A549 (cell line): ENCODE measurements around the gene ARL13B. TPM values are rescaled to one million over a fixed set of nuclear protein-coding genes. Genes with fewer than 3 reads are reported as not detected.

Source experiments
- ATAC-seq, 2 experiments: fragments of 200-7000 bp in 1 of 2; fragments of >200 bp in 1 of 2; cut with Nextera tagmentation in 1 of 2; cut with Tn5 transposase in 1 of 2; 3 replicates each; pipeline versions ENCODE4 v1.8.0 to v1.9.1; 2018 to 2020; ENCODE audit warnings: mild to moderate bottlenecking in 1 of 2, moderate library complexity in 1 of 2
- CTCF ChIA-PET: fragments of 300-600 bp; sonication (Branson Sonifier 250); formaldehyde crosslinking; extraction: SDS; loops from one replicate; lab custom pipeline; 2021; ENCODE audit warnings: antibody characterized with exemption, inconsistent platforms; lab: Yijun Ruan, JAX
- POLR2A ChIA-PET: fragments of 350-600 bp; formaldehyde crosslinking; extraction: SDS; loops from one replicate; lab custom pipeline; 2021; ENCODE audit warnings: antibody characterized with exemption, inconsistent platforms; lab: Yijun Ruan, JAX
- DNase-seq, 2 experiments: peaks; one replicate each; pipeline versions ENCODE4 v3.0.0 to v3.0.0-alpha.2; 2011 to 2016; ENCODE audit warnings: low read depth in 1 of 2, low spot score in 1 of 2
- FAIRE-seq: peaks from 2 replicates; lab custom pipeline; 2011; peaks lifted over from hg19 to GRCh38; lab: Jason Lieb, UNC
- H3K27ac ChIP-seq, 2 experiments: fragments of >200 bp; sonication (Bioruptor Twin); formaldehyde crosslinking; 3 replicates each; pipeline ENCODE4 v1.5.1; 2016 to 2017
- H3K4me1 ChIP-seq: fragments of >200 bp; sonication (Bioruptor Twin); formaldehyde crosslinking; 3 replicates; pipeline ENCODE4 v1.6.1; 2016
- H3K4me2 ChIP-seq: fragments of >200 bp; sonication (Bioruptor Twin); formaldehyde crosslinking; 3 replicates; pipeline ENCODE4 v1.6.1; 2016
- H3K4me3 ChIP-seq: fragments of >200 bp; sonication (Bioruptor Twin); formaldehyde crosslinking; 3 replicates; pipeline ENCODE4 v1.5.1; 2016
- H3K9me3 ChIP-seq: fragments of >200 bp; sonication (Bioruptor Twin); formaldehyde crosslinking; 3 replicates; pipeline ENCODE4 v1.6.1; 2016
- HOXA7 ChIP-seq: fragments of 250-450 bp; sonication (Bioruptor Pico); IDR thresholded peaks from 2 replicates; pipeline ENCODE4 v1.5.0; 2020; ENCODE audit warnings: mild to moderate bottlenecking, moderate library complexity
- HOXB13 ChIP-seq: fragments of 250-450 bp; sonication (Bioruptor Pico); IDR thresholded peaks from 2 replicates; pipeline ENCODE4 v1.5.0; 2020; ENCODE audit warnings: low read depth, mild to moderate bottlenecking, moderate library complexity
- MAFK ChIP-seq: fragments of 450-650 bp; IDR thresholded peaks from 2 replicates; pipeline ENCODE4 v1.6.1; 2014; ENCODE audit not compliant: partially characterized antibody
- NR3C1 ChIP-seq: fragments of >200 bp; sonication (Bioruptor Twin); formaldehyde crosslinking; IDR thresholded peaks from 3 replicates; pipeline ENCODE4 v1.6.1; 2017
- POLR2AphosphoS2 ChIP-seq: conservative IDR thresholded peaks from 2 replicates; pipeline ENCODE4 v1.6.1; 2012; ENCODE audit warnings: low read length, improper control_type of control experiment, inconsistent platforms
- RAD21 ChIP-seq, 2 experiments: fragments of >200 bp in 1 of 2; sonication (Bioruptor Twin) in 1 of 2; formaldehyde crosslinking in 1 of 2; IDR thresholded peaks in 1 of 2; conservative IDR thresholded peaks in 1 of 2; 2 replicates in 1 of 2; 3 replicates in 1 of 2; pipeline ENCODE4 v1.6.1; 2012 to 2018; ENCODE audit warnings: inconsistent platforms in 1 of 2
- RARB ChIP-seq: fragments of 250-450 bp; sonication (Bioruptor Pico); IDR thresholded peaks from 2 replicates; pipeline ENCODE4 v1.8.0; 2021; ENCODE audit warnings: mild to moderate bottlenecking, moderate library complexity
- RCOR1 ChIP-seq: fragments of 150-350 bp; IDR thresholded peaks from 2 replicates; pipeline ENCODE4 v1.6.1; 2014; ENCODE audit warnings: antibody characterized with exemption, low read length, low read depth
- SMC3 ChIP-seq: fragments of >200 bp; sonication (Bioruptor Twin); formaldehyde crosslinking; IDR thresholded peaks from 3 replicates; pipeline ENCODE4 v1.6.1; 2018; ENCODE audit warnings: inconsistent platforms
- ZNF302 ChIP-seq: fragments of 250-450 bp; sonication (Bioruptor Pico); IDR thresholded peaks from 2 replicates; pipeline ENCODE4 v1.9.0; 2021; ENCODE audit warnings: inconsistent platforms, mild to moderate bottlenecking, moderate library complexity
- ZSCAN20 ChIP-seq: fragments of 250-450 bp; sonication (Bioruptor Pico); IDR thresholded peaks from 2 replicates; pipeline ENCODE4 v1.8.0; 2022; ENCODE audit warnings: mild to moderate bottlenecking, moderate library complexity
- WGBS: methylation state at CpG from one replicate; pipeline ENCODE4 v1.1.6; 2017; ENCODE audit errors: missing lambda C conversion rate; 5-methylcytosine and 5-hydroxymethylcytosine counted together
- polyA plus RNA-seq, 4 experiments: library from polyadenylated mRNA; depleted of rRNA in 3 of 4; stranded (reverse); fragments of >200 nt; fragmentation: RNase III in 1 of 4; extraction: RNeasy Plus Mini Kit Qiagen cat#74134 plus additional on column Dnase treatment in 1 of 4; gene quantifications; 2 replicates in 3 of 4; 3 replicates in 1 of 4; pipeline ENCODE4 v1.2.3, GENCODE V29; 2011 to 2017
- TF ChIP-seq, protein P1 (sequence below): fragments of >200 bp; sonication (Bioruptor Twin); formaldehyde crosslinking; IDR thresholded peaks from 3 replicates; pipeline ENCODE4 v1.5.1; 2016
- TF ChIP-seq, protein P2 (sequence below): fragments of 250-450 bp; sonication (Bioruptor Pico); IDR thresholded peaks from 2 replicates; pipeline ENCODE4 v1.5.0; 2021; ENCODE audit warnings: mild to moderate bottlenecking, moderate library complexity, borderline replicate concordance
- TF ChIP-seq, protein P3 (sequence below): fragments of >200 bp; sonication (Bioruptor Twin); formaldehyde crosslinking; IDR thresholded peaks from 2 replicates; pipeline ENCODE4 v1.6.1; 2016
- TF ChIP-seq, protein P4 (sequence below): fragments of >200 bp; sonication (Bioruptor Twin); formaldehyde crosslinking; IDR thresholded peaks from 3 replicates; pipeline ENCODE4 v1.6.1; 2016
- TF ChIP-seq, protein P5 (sequence below): IDR thresholded peaks from 2 replicates; pipeline ENCODE4 v1.6.1; 2012; ENCODE audit warnings: low read depth, borderline replicate concordance
- TF ChIP-seq, protein P6 (sequence below): fragments of 450-650 bp; IDR thresholded peaks from 2 replicates; pipeline ENCODE4 v1.6.1; 2014; ENCODE audit warnings: antibody characterized with exemption

ARL13B gene
- polyA plus RNA-seq, 2 of the 4 experiments (the other 2 are of a cell fraction) = 13.3 to 28.6 TPM

DNA sequence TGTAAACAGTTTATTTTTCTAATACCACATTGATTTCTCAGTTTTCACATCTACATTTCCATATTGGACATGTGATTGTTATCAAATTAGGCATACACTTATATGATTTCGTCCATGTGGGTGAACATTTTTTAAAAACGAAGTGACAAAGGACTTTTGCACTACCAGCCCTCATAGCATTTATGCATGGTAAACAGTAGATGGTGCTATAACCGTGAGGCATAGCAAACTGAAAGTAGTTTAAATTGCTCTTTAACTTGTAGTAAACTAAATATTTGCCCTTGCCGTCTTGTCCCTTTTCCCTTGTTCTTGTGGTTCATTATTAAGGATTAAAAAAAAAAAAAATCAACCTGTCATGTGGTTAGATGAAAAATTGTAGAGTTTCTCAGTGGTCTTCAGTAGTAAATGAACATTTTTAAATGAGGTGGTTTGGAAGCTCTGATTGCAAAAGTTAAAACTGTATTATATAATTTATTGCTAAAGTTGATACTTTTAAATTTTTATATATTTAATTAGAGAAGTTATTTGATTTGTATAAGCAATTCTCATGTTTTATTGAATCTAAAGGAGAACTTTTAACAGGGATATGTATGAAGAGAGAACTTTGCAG is 24.5 kb downstream of the ARL13B start:
- Histone ChIP-seq H3K4me2 (peak overlapping the region; percentile 75), H3K27ac (0 out of 6 replicates have a peak overlapping the region, but pooled peaks of 1 of the 2 experiments have one; percentile 23), H3K4me3 (no peak overlapping the region), H3K9me3 (no peaks in the 10 kb centered on the region), H3K4me1 (no peaks in the 10 kb centered on the region)
- FAIRE-seq = peak; percentile 89
- CTCF ChIA-PET = interaction anchor here (0.6 to 4.6 kb wide), 12 partner anchors 9 to 172 kb away, joined by 3 to 28 read pairs (median 4); no protein-coding TSS in a partner anchor
- peak; percentile 66 to 80; a peak in 4 of 6 replicates for ATAC-seq
- peak; percentile 49 for TF ChIP-seq SMC3
- TF ChIP-seq, protein P1, sequence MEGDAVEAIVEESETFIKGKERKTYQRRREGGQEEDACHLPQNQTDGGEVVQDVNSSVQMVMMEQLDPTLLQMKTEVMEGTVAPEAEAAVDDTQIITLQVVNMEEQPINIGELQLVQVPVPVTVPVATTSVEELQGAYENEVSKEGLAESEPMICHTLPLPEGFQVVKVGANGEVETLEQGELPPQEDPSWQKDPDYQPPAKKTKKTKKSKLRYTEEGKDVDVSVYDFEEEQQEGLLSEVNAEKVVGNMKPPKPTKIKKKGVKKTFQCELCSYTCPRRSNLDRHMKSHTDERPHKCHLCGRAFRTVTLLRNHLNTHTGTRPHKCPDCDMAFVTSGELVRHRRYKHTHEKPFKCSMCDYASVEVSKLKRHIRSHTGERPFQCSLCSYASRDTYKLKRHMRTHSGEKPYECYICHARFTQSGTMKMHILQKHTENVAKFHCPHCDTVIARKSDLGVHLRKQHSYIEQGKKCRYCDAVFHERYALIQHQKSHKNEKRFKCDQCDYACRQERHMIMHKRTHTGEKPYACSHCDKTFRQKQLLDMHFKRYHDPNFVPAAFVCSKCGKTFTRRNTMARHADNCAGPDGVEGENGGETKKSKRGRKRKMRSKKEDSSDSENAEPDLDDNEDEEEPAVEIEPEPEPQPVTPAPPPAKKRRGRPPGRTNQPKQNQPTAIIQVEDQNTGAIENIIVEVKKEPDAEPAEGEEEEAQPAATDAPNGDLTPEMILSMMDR = peak; percentile 86
- TF ChIP-seq MAFK = no peak
- TF ChIP-seq RAD21 (conservative IDR thresholded peaks at IDR 0.05 in 1 of 2, IDR thresholded peaks at IDR 0.05 in 1 of 2) = peak; percentile 66 to 67
- WGBS = 3% methylated on average over 4 of the region's 4 CpGs
- POLR2A ChIA-PET = no interaction called here
- DNase-seq = peak; percentile 38 to 62

DNA sequence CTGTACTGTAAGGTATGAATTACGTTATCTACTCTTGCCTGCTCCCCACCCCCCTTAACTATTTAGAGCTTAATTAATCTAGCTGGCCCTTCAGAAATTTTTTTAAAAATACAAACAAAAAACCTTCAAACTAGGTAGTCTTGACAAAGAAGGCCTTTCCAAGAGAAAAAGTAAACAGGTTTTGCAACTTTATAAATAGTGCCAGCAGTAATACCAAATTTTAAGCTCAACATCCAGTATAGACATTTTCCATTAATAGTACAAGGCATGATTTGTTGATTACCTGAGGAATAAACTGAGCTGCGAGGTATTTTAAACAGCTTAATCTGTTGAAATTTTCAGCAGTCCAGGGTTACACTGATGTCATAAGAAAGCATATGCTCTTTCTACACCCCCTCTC is 28.3 kb downstream of the ARL13B start:
- DNase-seq (no peak), FAIRE-seq (no peak), ATAC-seq (no peak)
- Histone ChIP-seq H3K4me3 (no peak overlapping the region), H3K27ac (no peak overlapping the region), H3K4me2 (no peak overlapping the region), H3K4me1 (no peaks in the 10 kb centered on the region), H3K9me3 (no peaks in the 10 kb centered on the region)
- TF ChIP-seq, protein P2, sequence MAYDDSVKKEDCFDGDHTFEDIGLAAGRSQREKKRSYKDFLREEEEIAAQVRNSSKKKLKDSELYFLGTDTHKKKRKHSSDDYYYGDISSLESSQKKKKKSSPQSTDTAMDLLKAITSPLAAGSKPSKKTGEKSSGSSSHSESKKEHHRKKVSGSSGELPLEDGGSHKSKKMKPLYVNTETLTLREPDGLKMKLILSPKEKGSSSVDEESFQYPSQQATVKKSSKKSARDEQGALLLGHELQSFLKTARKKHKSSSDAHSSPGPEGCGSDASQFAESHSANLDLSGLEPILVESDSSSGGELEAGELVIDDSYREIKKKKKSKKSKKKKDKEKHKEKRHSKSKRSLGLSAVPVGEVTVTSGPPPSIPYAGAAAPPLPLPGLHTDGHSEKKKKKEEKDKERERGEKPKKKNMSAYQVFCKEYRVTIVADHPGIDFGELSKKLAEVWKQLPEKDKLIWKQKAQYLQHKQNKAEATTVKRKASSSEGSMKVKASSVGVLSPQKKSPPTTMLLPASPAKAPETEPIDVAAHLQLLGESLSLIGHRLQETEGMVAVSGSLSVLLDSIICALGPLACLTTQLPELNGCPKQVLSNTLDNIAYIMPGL (CRISPR knock-in tag) = no peak
- TF ChIP-seq RARB (CRISPR knock-in tag) (no peak), ZNF302 (no peak), HOXB13 (CRISPR knock-in tag) (no peak), RCOR1 (no peak), POLR2AphosphoS2 (no peak), ZSCAN20 (CRISPR knock-in tag) (no peak), NR3C1 (no peak), HOXA7 (CRISPR knock-in tag) (no peak)
- TF ChIP-seq, protein P3, sequence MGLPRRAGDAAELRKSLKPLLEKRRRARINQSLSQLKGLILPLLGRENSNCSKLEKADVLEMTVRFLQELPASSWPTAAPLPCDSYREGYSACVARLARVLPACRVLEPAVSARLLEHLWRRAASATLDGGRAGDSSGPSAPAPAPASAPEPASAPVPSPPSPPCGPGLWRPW = no peak
- TF ChIP-seq, protein P4, sequence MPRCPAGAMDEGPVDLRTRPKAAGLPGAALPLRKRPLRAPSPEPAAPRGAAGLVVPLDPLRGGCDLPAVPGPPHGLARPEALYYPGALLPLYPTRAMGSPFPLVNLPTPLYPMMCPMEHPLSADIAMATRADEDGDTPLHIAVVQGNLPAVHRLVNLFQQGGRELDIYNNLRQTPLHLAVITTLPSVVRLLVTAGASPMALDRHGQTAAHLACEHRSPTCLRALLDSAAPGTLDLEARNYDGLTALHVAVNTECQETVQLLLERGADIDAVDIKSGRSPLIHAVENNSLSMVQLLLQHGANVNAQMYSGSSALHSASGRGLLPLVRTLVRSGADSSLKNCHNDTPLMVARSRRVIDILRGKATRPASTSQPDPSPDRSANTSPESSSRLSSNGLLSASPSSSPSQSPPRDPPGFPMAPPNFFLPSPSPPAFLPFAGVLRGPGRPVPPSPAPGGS = no peak
- TF ChIP-seq, protein P5, sequence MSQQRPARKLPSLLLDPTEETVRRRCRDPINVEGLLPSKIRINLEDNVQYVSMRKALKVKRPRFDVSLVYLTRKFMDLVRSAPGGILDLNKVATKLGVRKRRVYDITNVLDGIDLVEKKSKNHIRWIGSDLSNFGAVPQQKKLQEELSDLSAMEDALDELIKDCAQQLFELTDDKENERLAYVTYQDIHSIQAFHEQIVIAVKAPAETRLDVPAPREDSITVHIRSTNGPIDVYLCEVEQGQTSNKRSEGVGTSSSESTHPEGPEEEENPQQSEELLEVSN = no peak
- TF ChIP-seq, protein P6, sequence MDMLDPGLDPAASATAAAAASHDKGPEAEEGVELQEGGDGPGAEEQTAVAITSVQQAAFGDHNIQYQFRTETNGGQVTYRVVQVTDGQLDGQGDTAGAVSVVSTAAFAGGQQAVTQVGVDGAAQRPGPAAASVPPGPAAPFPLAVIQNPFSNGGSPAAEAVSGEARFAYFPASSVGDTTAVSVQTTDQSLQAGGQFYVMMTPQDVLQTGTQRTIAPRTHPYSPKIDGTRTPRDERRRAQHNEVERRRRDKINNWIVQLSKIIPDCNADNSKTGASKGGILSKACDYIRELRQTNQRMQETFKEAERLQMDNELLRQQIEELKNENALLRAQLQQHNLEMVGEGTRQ = no peak
- POLR2A ChIA-PET = no interaction called here
- CTCF ChIA-PET = no interaction called here
- 96% methylated on average over 2 of the region's 2 CpGs for WGBS
